Measurements from ENCODE around the gene CD44. TPM values are rescaled to one million over a fixed set of nuclear protein-coding genes. Genes with fewer than 3 reads are reported as not detected.

CD44 gene
- total RNA-seq, 1 donor = 1,071 TPM

- Histone ChIP-seq H3K4me1 (ENCODE audit: insufficient read depth, low read length) (peaks cover 88% of the 10 kb centered on the region), H3K9me3 (ENCODE audit: low read depth, low read length) (no peaks in the 10 kb centered on the region), H3K4me3 (ENCODE audit: low read length) (no peak overlapping the region), H3K27me3 (ENCODE audit: insufficient read depth, low read length) (no peaks in the 10 kb centered on the region)
Observed at GRCh38 chr11:35155677-35156076, 16.7 kb downstream of the CD44 start.

- Histone ChIP-seq H3K4me3 (ENCODE audit: low read length) (no peak overlapping the region), H3K4me1 (ENCODE audit: insufficient read depth, low read length) (peaks cover 88% of the 10 kb centered on the region), H3K9me3 (ENCODE audit: low read depth, low read length) (no peaks in the 10 kb centered on the region)
Observed at GRCh38 chr11:35157814-35158700, 19.1 kb downstream of the CD44 start.

GRCh38 chr11:35158701-35159510 lies 19.9 kb downstream of the CD44 start:
- H3K4me3 ChIP-seq (ENCODE audit: low read length) = no peak overlapping the region
- H3K4me1 ChIP-seq (ENCODE audit: insufficient read depth, low read length) = peaks cover 89% of the 10 kb centered on the region
- no peaks in the 10 kb centered on the region for H3K27me3 ChIP-seq (ENCODE audit: insufficient read depth, low read length)
- no peaks in the 10 kb centered on the region for H3K9me3 ChIP-seq (ENCODE audit: low read depth, low read length)

More at GRCh38 chr11:35157814-35158700, 19.1 kb downstream of the CD44 start:
- H3K27me3 ChIP-seq (ENCODE audit: insufficient read depth, low read length) = no peaks in the 10 kb centered on the region

- Histone ChIP-seq H3K4me3 (ENCODE audit: low read length) (no peak overlapping the region), H3K27me3 (ENCODE audit: insufficient read depth, low read length) (no peaks in the 10 kb centered on the region), H3K9me3 (ENCODE audit: low read depth, low read length) (no peaks in the 10 kb centered on the region), H3K4me1 (ENCODE audit: insufficient read depth, low read length) (peaks cover 97% of the 10 kb centered on the region)
Observed at GRCh38 chr11:35160246-35160824, 21.4 kb downstream of the CD44 start.

GRCh38 chr11:35160902-35161597 lies 22.1 kb downstream of the CD44 start:
- Histone ChIP-seq H3K4me1 (ENCODE audit: insufficient read depth, low read length) (peaks cover 97% of the 10 kb centered on the region), H3K4me3 (ENCODE audit: low read length) (no peak overlapping the region), H3K27me3 (ENCODE audit: insufficient read depth, low read length) (no peaks in the 10 kb centered on the region), H3K9me3 (ENCODE audit: low read depth, low read length) (no peaks in the 10 kb centered on the region)

- H3K4me1 ChIP-seq (ENCODE audit: insufficient read depth, low read length) = peaks cover 100% of the 10 kb centered on the region
- H3K9me3 ChIP-seq (ENCODE audit: low read depth, low read length) = no peaks in the 10 kb centered on the region
- no peaks in the 10 kb centered on the region for H3K27me3 ChIP-seq (ENCODE audit: insufficient read depth, low read length)
- no peak overlapping the region for H3K4me3 ChIP-seq (ENCODE audit: low read length)
Observed at GRCh38 chr11:35162745-35163144, 23.8 kb downstream of the CD44 start.

- Histone ChIP-seq H3K27me3 (ENCODE audit: insufficient read depth, low read length) (no peaks in the 10 kb centered on the region), H3K4me3 (ENCODE audit: low read length) (no peak overlapping the region), H3K4me1 (ENCODE audit: insufficient read depth, low read length) (peaks cover 100% of the 10 kb centered on the region), H3K9me3 (ENCODE audit: low read depth, low read length) (no peaks in the 10 kb centered on the region)
Observed at GRCh38 chr11:35163209-35163608, 24.2 kb downstream of the CD44 start.

GRCh38 chr11:35163702-35164496 lies 24.9 kb downstream of the CD44 start:
- Histone ChIP-seq H3K27me3 (ENCODE audit: insufficient read depth, low read length) (no peaks in the 10 kb centered on the region), H3K9me3 (ENCODE audit: low read depth, low read length) (no peaks in the 10 kb centered on the region), H3K4me3 (ENCODE audit: low read length) (no peak overlapping the region), H3K4me1 (ENCODE audit: insufficient read depth, low read length) (peaks cover 100% of the 10 kb centered on the region)

GRCh38 chr11:35165030-35165422 lies 26.1 kb downstream of the CD44 start:
- no peaks in the 10 kb centered on the region for H3K27me3 ChIP-seq (ENCODE audit: insufficient read depth, low read length)
- H3K9me3 ChIP-seq (ENCODE audit: low read depth, low read length) = no peaks in the 10 kb centered on the region
- no peak overlapping the region for H3K4me3 ChIP-seq (ENCODE audit: low read length)
- peaks cover 100% of the 10 kb centered on the region for H3K4me1 ChIP-seq (ENCODE audit: insufficient read depth, low read length)

- H3K4me1 ChIP-seq (ENCODE audit: insufficient read depth, low read length) = peaks cover 100% of the 10 kb centered on the region
- peak overlapping the region; percentile 1 for H3K4me3 ChIP-seq (ENCODE audit: low read length)
- H3K9me3 ChIP-seq (ENCODE audit: low read depth, low read length) = no peaks in the 10 kb centered on the region
- H3K27me3 ChIP-seq (ENCODE audit: insufficient read depth, low read length) = no peaks in the 10 kb centered on the region
Observed at GRCh38 chr11:35165423-35166368, 26.7 kb downstream of the CD44 start.

- no peaks in the 10 kb centered on the region for H3K9me3 ChIP-seq (ENCODE audit: low read depth, low read length)
- H3K4me3 ChIP-seq (ENCODE audit: low read length) = no peak overlapping the region
- H3K4me1 ChIP-seq (ENCODE audit: insufficient read depth, low read length) = peaks cover 98% of the 10 kb centered on the region
- no peaks in the 10 kb centered on the region for H3K27me3 ChIP-seq (ENCODE audit: insufficient read depth, low read length)
Observed at GRCh38 chr11:35166369-35167360, 27.7 kb downstream of the CD44 start.

- H3K9me3 ChIP-seq (ENCODE audit: low read depth, low read length) = no peaks in the 10 kb centered on the region
Observed at GRCh38 chr11:35167426-35167954, 28.5 kb downstream of the CD44 start.

More at GRCh38 chr11:35167426-35167954, 28.5 kb downstream of the CD44 start:
- no peaks in the 10 kb centered on the region for H3K27me3 ChIP-seq (ENCODE audit: insufficient read depth, low read length)
- peaks cover 98% of the 10 kb centered on the region for H3K4me1 ChIP-seq (ENCODE audit: insufficient read depth, low read length)
- no peak overlapping the region for H3K4me3 ChIP-seq (ENCODE audit: low read length)
